Inflammatory macrophage treated with lipopolysaccharide for 1 hour (primary cell): ENCODE results near the gene VWA3A.

Experiments
- DNase-seq, 2 donors: peaks; one replicate each; pipeline ENCODE4 v3.0.0-alpha.2; 2020 to 2022

The VWA3A gene

GRCh38 chr16:22188267-22188594 lies 95.9 kb downstream of the VWA3A start:
- no peak for DNase-seq

GRCh38 chr16:22188595-22189442 lies 96.5 kb downstream of the VWA3A start:
- peak; percentile 82 to 89 for DNase-seq

GRCh38 chr16:22189473-22190080 lies 97.2 kb downstream of the VWA3A start:
- DNase-seq, result peak in 1 of 2 donors; percentile 56

- DNase-seq, result peak; percentile 99 to 100
Measured at GRCh38 chr16:22190081-22190775, 97.9 kb downstream of the VWA3A start.

- peak; percentile 98 for DNase-seq
Measured at GRCh38 chr16:22190776-22191531, 98.6 kb downstream of the VWA3A start.

GRCh38 chr16:22191532-22192260 lies 99.4 kb downstream of the VWA3A start:
- DNase-seq, result no peak

GRCh38 chr16:22192261-22193062 lies 100.1 kb downstream of the VWA3A start:
- peak; percentile 93 to 98 for DNase-seq

GRCh38 chr16:22193063-22193411 lies 100.7 kb downstream of the VWA3A start:
- DNase-seq, result no peak

GRCh38 chr16:22194707-22195444 lies 102.5 kb downstream of the VWA3A start:
- peak; percentile 63 to 77 for DNase-seq

GRCh38 chr16:22195445-22195694 lies 103.0 kb downstream of the VWA3A start:
- DNase-seq, result no peak

GRCh38 chr16:22195695-22196558 lies 103.6 kb downstream of the VWA3A start:
- DNase-seq, result peak; percentile 82 to 99

GRCh38 chr16:22196559-22197168 lies 104.3 kb downstream of the VWA3A start:
- peak in 1 of 2 donors; percentile 6 for DNase-seq

- peak; percentile 70 to 83 for DNase-seq
Measured at GRCh38 chr16:22198547-22199293, 106.4 kb downstream of the VWA3A start.

GRCh38 chr16:22202261-22202637 lies 109.9 kb downstream of the VWA3A start:
- no peak for DNase-seq

- DNase-seq, result peak in 1 of 2 donors; percentile 23
Measured at GRCh38 chr16:22203091-22203490, 110.8 kb downstream of the VWA3A start.

GRCh38 chr16:22204091-22204655 lies 111.8 kb downstream of the VWA3A start:
- DNase-seq, result no peak

- DNase-seq, result no peak
Measured at GRCh38 chr16:22205577-22206012, 113.3 kb downstream of the VWA3A start.
